ENCODE measurements around the gene TMEM272.
A peak's percentile ranks its signal among the peaks of the same experiment; 100 is the strongest.

TMEM272 gene

GRCh38 chr13:51783428-51784094 lies 61.4 kb downstream of the TMEM272 start:
- DNase-seq (ENCODE audit: insufficient read length, low spot score) (no peak), FAIRE-seq (no peak)

- DNase-seq (ENCODE audit: insufficient read length, low spot score): no peak
- FAIRE-seq: no peak
Observed at GRCh38 chr13:51782026-51782710, 62.8 kb downstream of the TMEM272 start.

GRCh38 chr13:51781246-51782022 lies 63.5 kb downstream of the TMEM272 start:
- peak; percentile 10 for DNase-seq (ENCODE audit: insufficient read length, low spot score)
- no peak for FAIRE-seq

GRCh38 chr13:51780099-51780498 lies 64.9 kb downstream of the TMEM272 start:
- FAIRE-seq (no peak), DNase-seq (ENCODE audit: insufficient read length, low spot score) (no peak)

- DNase-seq (ENCODE audit: insufficient read length, low spot score): no peak
Observed at GRCh38 chr13:51778392-51778791, 66.6 kb downstream of the TMEM272 start.

GRCh38 chr13:51777921-51778320 lies 67.1 kb downstream of the TMEM272 start:
- DNase-seq (ENCODE audit: insufficient read length, low spot score) (no peak), FAIRE-seq (no peak)

More at GRCh38 chr13:51778392-51778791, 66.6 kb downstream of the TMEM272 start:
- no peak for FAIRE-seq

GRCh38 chr13:51776179-51776578 lies 68.8 kb downstream of the TMEM272 start:
- no peak for FAIRE-seq
- DNase-seq (ENCODE audit: insufficient read length, low spot score): no peak

GRCh38 chr13:51773515-51773914 lies 71.5 kb downstream of the TMEM272 start:
- DNase-seq (ENCODE audit: insufficient read length, low spot score): no peak
- FAIRE-seq: no peak

- no peak for DNase-seq (ENCODE audit: insufficient read length, low spot score)
- no peak for FAIRE-seq
Observed at GRCh38 chr13:51772781-51773180, 72.2 kb downstream of the TMEM272 start.

- no peak for FAIRE-seq
- no peak for DNase-seq (ENCODE audit: insufficient read length, low spot score)
Observed at GRCh38 chr13:51772105-51772455, 72.9 kb downstream of the TMEM272 start.

- DNase-seq (ENCODE audit: insufficient read length, low spot score) (no peak), FAIRE-seq (no peak)
Observed at GRCh38 chr13:51771418-51772104, 73.4 kb downstream of the TMEM272 start.

GRCh38 chr13:51770681-51771417 lies 74.1 kb downstream of the TMEM272 start:
- no peak for FAIRE-seq

GRCh38 chr13:51770160-51770559 lies 74.8 kb downstream of the TMEM272 start:
- no peak for FAIRE-seq

More at GRCh38 chr13:51770681-51771417, 74.1 kb downstream of the TMEM272 start:
- DNase-seq (ENCODE audit: insufficient read length, low spot score): no peak

GRCh38 chr13:51769455-51770127 lies 75.4 kb downstream of the TMEM272 start:
- DNase-seq (ENCODE audit: insufficient read length, low spot score) (no peak), FAIRE-seq (no peak)

More at GRCh38 chr13:51770160-51770559, 74.8 kb downstream of the TMEM272 start:
- DNase-seq (ENCODE audit: insufficient read length, low spot score): no peak

GRCh38 chr13:51768976-51769375 lies 76.0 kb downstream of the TMEM272 start:
- DNase-seq (ENCODE audit: insufficient read length, low spot score): no peak
- no peak for FAIRE-seq

GRCh38 chr13:51768378-51768921 lies 76.5 kb downstream of the TMEM272 start:
- FAIRE-seq (no peak), DNase-seq (ENCODE audit: insufficient read length, low spot score) (no peak)

- FAIRE-seq: no peak
- no peak for DNase-seq (ENCODE audit: insufficient read length, low spot score)
Observed at GRCh38 chr13:51767100-51767499, 77.9 kb downstream of the TMEM272 start.

GRCh38 chr13:51765142-51765515 lies 79.8 kb downstream of the TMEM272 start:
- FAIRE-seq (no peak), DNase-seq (ENCODE audit: insufficient read length, low spot score) (no peak)
